Aorta (tissue), 5 donors: Measurements from ENCODE around the gene RAP1GAP. TPM values are rescaled to one million over a fixed set of nuclear protein-coding genes. Genes with fewer than 3 reads are reported as not detected.

ENCODE experiments used
- ATAC-seq: fragments of 200-7000 bp; cut with Tn5 transposase; one replicate; pipeline ENCODE4 v1.9.1; 2022; ENCODE audit warnings: moderate library complexity; ENCODE audit not compliant: low FRiP score
- DNase-seq, 2 donors: peaks; one replicate each; pipeline ENCODE4 v3.0.0-alpha.2; 2020
- H3K27ac ChIP-seq, 2 donors: one replicate each; pipeline ENCODE4 v1.5.1; 2013; ENCODE audit warnings: low read length in 2 of 2, mild to moderate bottlenecking in 2 of 2, moderate library complexity in 2 of 2, control low read depth in 1 of 2, inconsistent platforms in 1 of 2, low read depth in 1 of 2
- H3K27me3 ChIP-seq, 2 donors: one replicate each; pipeline ENCODE4 v1.6.1; 2013; ENCODE audit warnings: control low read depth in 1 of 2, low read length in 1 of 2, mild to moderate bottlenecking in 1 of 2, moderate library complexity in 1 of 2; ENCODE audit not compliant: insufficient read depth in 2 of 2, control insufficient read depth in 1 of 2
- H3K36me3 ChIP-seq, 2 donors: one replicate each; pipeline ENCODE4 v1.6.1; 2013; ENCODE audit warnings: control low read depth in 1 of 2, low read length in 1 of 2, mild to moderate bottlenecking in 1 of 2; ENCODE audit not compliant: insufficient read depth in 2 of 2, control insufficient read depth in 1 of 2
- H3K4me1 ChIP-seq, 2 donors: one replicate each; pipeline ENCODE4 v1.6.1; 2013; ENCODE audit warnings: low read length in 2 of 2, control low read depth in 1 of 2, mild to moderate bottlenecking in 1 of 2, moderate library complexity in 1 of 2; ENCODE audit not compliant: insufficient read depth in 2 of 2, control insufficient read depth in 1 of 2
- H3K4me3 ChIP-seq, 2 donors: one replicate each; pipeline ENCODE4 v1.5.1; 2013; ENCODE audit warnings: low read length in 2 of 2, control low read depth in 1 of 2, mild to moderate bottlenecking in 1 of 2
- H3K9me3 ChIP-seq: one replicate; pipeline ENCODE4 v1.6.1; 2013; ENCODE audit warnings: mild to moderate bottlenecking, low read length; ENCODE audit not compliant: control insufficient read depth
- WGBS, 2 donors: extraction: QIAGEN DNeasy Blood & Tissue Kit; methylation state at CpG; one replicate each; pipeline ENCODE4 v1.1.7; 2013; 5-methylcytosine and 5-hydroxymethylcytosine counted together
- intact Hi-C, 2 donors: fragments of 100-400 bp; cut with DNase I; formaldehyde crosslinking; loops; one replicate each; pipeline versions ENCODE4 v1.14.2 to v1.15.0; 2022
- polyA plus RNA-seq, 2 donors: library from polyadenylated mRNA; stranded (reverse); fragments of 200-250 nt; gene quantifications; one replicate each; pipeline ENCODE4 v1.2.3, GENCODE V29; 2013
- total RNA-seq, 2 donors: library from RNA; stranded (reverse); fragmentation: NEBNext Ultra II Directional; extraction: Animal tissue kit (Norgen Biotek cat#: 25700); gene quantifications; one replicate each; pipeline ENCODE4 v1.2.1, GENCODE V29; 2021
- donor health status: healthy with polysubstance abuse.
- donor health status: Bipolar disorder and iron deficiency.
- donor health status: DM: no; HTN: no; CAD: no.
- donor health status: DM: no; HTN: no; CAD: no.
- donor health status: DM: yes; HTN: yes; CAD: no.

Gene RAP1GAP
- total and polyA plus RNA-seq, 4 donors, result 0.33 to 4.9 (median 0.71) TPM

DNA sequence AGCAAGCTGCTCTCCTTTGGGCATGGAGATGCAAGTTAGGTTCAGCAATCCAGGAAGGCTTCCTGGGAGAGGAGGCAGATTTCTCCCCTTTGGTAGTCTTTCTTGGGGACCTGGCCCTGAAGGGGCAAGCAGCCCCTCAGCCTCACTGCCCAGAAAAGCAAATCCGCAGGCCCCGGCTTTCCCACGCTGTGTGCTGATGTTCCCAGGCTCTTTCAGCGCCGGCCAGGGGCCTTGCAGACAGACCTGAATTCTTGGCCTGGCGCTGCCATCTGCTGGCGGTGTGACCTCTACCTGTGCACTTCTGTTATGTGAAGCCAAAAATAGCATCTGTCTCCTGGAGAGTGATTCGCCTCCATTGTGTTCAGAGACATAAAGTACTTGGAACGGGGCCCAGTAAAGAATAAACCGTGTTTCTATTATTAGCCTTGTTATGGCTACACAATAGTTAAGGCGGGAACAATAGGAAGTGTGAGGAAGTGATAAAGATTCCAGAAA is 95.1 kb downstream of the RAP1GAP start:
- Histone ChIP-seq H3K27me3 (no peaks in the 10 kb centered on the region), H3K9me3 (no peaks in the 10 kb centered on the region), H3K4me1 (no peaks in the 10 kb centered on the region), H3K27ac (no peak overlapping the region), H3K36me3 (no peaks in the 10 kb centered on the region), H3K4me3 (no peak overlapping the region)
- ATAC-seq, result peak; percentile 73
- intact Hi-C loops, result loop anchor here in 1 of 2 donors (5.0 kb wide), 1 partner anchor 62 kb away; no protein-coding TSS in a partner anchor
- WGBS, 2 donors, result 9 to 12% methylated on average over 11 of the region's 11 CpGs
- peak; percentile 68 to 87 for DNase-seq

- no peak for DNase-seq
- ATAC-seq, result no peak
- WGBS, 2 donors, result 74 to 78% methylated on average over 11 of the region's 11 CpGs
- no peak overlapping the region for H3K4me3 ChIP-seq
- intact Hi-C loops, result loop anchor here in 1 of 2 donors (5.0 kb wide), 1 partner anchor 61 kb away; no protein-coding TSS in a partner anchor
- H3K36me3 ChIP-seq, result no peaks in the 10 kb centered on the region
- no peaks in the 10 kb centered on the region for H3K4me1 ChIP-seq
- H3K27ac ChIP-seq, result no peak overlapping the region
- no peaks in the 10 kb centered on the region for H3K27me3 ChIP-seq
- H3K9me3 ChIP-seq, result no peaks in the 10 kb centered on the region
Observed at GRCh38 chr1:21573475-21573874, 95.7 kb downstream of the RAP1GAP start.

DNA sequence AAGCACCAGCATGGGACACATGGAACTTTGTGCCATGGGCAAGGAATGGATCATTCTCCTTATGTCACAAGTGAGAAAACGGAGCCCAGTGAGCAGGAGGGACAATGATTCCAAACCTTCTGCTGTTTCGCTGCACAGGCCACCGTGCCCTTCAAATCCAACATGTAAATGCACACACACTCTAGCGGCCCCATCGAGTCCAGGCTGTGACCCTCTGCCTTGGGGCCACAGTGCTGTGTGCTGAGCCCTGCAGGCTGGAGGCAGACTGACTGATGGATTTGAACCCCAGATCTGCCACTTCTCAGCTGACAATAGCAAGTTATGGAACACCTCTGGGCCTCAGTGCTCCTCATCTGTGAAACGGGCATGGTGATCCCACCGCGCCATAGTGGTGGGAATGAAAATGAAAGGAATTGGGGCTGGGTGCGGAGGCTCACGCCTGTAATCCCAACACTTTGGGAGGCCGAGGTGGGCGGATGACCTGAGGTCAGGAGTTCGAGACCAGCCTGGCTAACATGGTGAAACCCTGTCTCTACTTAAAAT is 96.4 kb downstream of the RAP1GAP start:
- intact Hi-C loops, result loop anchor here in 1 of 2 donors (5.0 kb wide), 1 partner anchor 61 kb away; no protein-coding TSS in a partner anchor
- Histone ChIP-seq H3K27ac (no peak overlapping the region), H3K4me3 (no peak overlapping the region), H3K9me3 (no peaks in the 10 kb centered on the region), H3K27me3 (no peaks in the 10 kb centered on the region), H3K36me3 (no peaks in the 10 kb centered on the region), H3K4me1 (no peaks in the 10 kb centered on the region)
- 92 to 97% methylated on average over 13 of the region's 13 CpGs for WGBS, 2 donors
- ATAC-seq, result no peak
- no peak for DNase-seq

GRCh38 chr1:21572221-21572620 is 96.9 kb downstream of the RAP1GAP start:
- no peak for ATAC-seq
- Histone ChIP-seq H3K36me3 (no peaks in the 10 kb centered on the region), H3K27ac (no peak overlapping the region), H3K9me3 (no peaks in the 10 kb centered on the region), H3K4me1 (no peaks in the 10 kb centered on the region), H3K27me3 (no peaks in the 10 kb centered on the region), H3K4me3 (no peak overlapping the region)
- DNase-seq, result no peak
- intact Hi-C loops, result loop anchor here in 1 of 2 donors (5.0 kb wide), 1 partner anchor 60 kb away; no protein-coding TSS in a partner anchor
- 91 to 94% methylated on average over 6 of the region's 6 CpGs for WGBS, 2 donors

DNA sequence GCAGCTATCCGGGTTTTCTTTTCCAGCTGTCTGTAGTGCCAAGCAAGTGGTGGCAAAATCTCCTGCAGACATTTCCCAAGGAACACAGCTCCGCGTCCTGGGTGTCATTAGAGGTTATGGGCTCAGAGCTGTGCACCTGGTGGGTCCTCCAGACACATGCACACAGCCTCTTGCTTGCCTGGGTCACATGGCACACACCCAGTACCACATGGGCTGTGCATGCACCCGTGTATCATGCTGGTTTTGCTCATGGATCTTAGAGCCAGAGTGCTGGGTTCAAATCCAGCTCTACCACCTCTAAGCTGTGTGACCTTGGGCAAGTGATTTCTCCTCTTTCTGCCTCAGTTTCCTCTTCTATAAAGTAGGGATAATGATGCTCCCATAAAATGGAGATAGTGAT is 98.3 kb downstream of the RAP1GAP start:
- 78 to 94% methylated on average over 4 of the region's 4 CpGs for whole genome bisulfite sequencing, 2 donors
- intact Hi-C loops, result loop anchor here in 1 of 2 donors (5.0 kb wide), 1 partner anchor 59 kb away; no protein-coding TSS in a partner anchor
- Histone ChIP-seq H3K9me3 (no peaks in the 10 kb centered on the region), H3K4me3 (no peak overlapping the region), H3K36me3 (no peaks in the 10 kb centered on the region), H3K27me3 (no peaks in the 10 kb centered on the region), H3K4me1 (no peaks in the 10 kb centered on the region), H3K27ac (no peak overlapping the region)
- ATAC-seq (no peak), DNase-seq (no peak)

- intact Hi-C loops, result loop anchor here in 1 of 2 donors (5.0 kb wide), 1 partner anchor 58 kb away; no protein-coding TSS in a partner anchor
- no peak for ATAC-seq
- no peaks in the 10 kb centered on the region for H3K4me1 ChIP-seq
- no peaks in the 10 kb centered on the region for H3K9me3 ChIP-seq
- no peak for DNase-seq
- H3K36me3 ChIP-seq, result no peaks in the 10 kb centered on the region
- 95 to 96% methylated on average over 5 of the region's 5 CpGs for WGBS, 2 donors
- no peak overlapping the region for H3K27ac ChIP-seq
- H3K4me3 ChIP-seq, result no peak overlapping the region
- no peaks in the 10 kb centered on the region for H3K27me3 ChIP-seq
Observed at GRCh38 chr1:21570528-21570875, 98.7 kb downstream of the RAP1GAP start.

GRCh38 chr1:21569820-21570527 is 99.2 kb downstream of the RAP1GAP start:
- no peaks in the 10 kb centered on the region for H3K4me1 ChIP-seq
- intact Hi-C loops, result loop anchor here in 1 of 2 donors (5.0 kb wide), 1 partner anchor 58 kb away; no protein-coding TSS in a partner anchor
- ATAC-seq (no peak), DNase-seq (peak; percentile 16 to 40)
- H3K36me3 ChIP-seq, result no peaks in the 10 kb centered on the region
- H3K27me3 ChIP-seq, result no peaks in the 10 kb centered on the region
- no peaks in the 10 kb centered on the region for H3K9me3 ChIP-seq
- no peak overlapping the region for H3K4me3 ChIP-seq
- no peak overlapping the region for H3K27ac ChIP-seq
- 90 to 93% methylated on average over 10 of the region's 10 CpGs for WGBS, 2 donors

- no peak overlapping the region for H3K4me3 ChIP-seq
- WGBS, 2 donors, result 70 to 78% methylated on average over 9 to 10 of the region's 10 CpGs
- no peaks in the 10 kb centered on the region for H3K36me3 ChIP-seq
- H3K27me3 ChIP-seq, result no peaks in the 10 kb centered on the region
- no peak for ATAC-seq
- H3K9me3 ChIP-seq, result no peaks in the 10 kb centered on the region
- H3K4me1 ChIP-seq, result no peaks in the 10 kb centered on the region
- H3K27ac ChIP-seq, result no peak overlapping the region
- intact Hi-C loops, result no loop called here
- DNase-seq, result peak; percentile 44 to 52
Observed at GRCh38 chr1:21568809-21569385, 100.3 kb downstream of the RAP1GAP start.
